HG03571 (cell line): ENCODE data around the gene MRAS.

ENCODE experiments used
- ATAC-seq: cut with Tn5 transposase; IDR thresholded peaks from one replicate; pipeline ENCODE4 v1.9.1; 2021; ENCODE audit not compliant: unreplicated experiment

Gene MRAS

GRCh38 chr3:138338811-138339210 lies 9.6 kb upstream of the MRAS start:
- ATAC-seq: no peak

DNA sequence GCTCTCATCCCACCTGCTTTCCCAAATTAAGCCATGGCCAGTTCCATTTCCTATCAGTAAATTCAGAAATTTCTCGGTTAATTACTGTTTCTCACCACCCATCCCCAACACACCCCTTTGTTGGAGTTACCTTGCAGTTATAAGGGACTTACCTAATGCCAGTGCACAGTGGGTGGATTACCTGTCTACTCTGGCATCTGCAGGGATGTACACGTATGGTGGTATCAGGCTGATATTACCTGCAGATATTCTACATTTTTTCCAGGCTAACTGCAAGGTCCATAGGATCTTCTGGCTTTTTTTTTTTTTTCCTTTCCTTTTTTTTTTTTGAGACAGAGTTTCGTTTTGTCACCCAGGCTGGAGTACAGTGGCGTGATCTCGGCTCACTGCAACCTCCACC lies 7.9 kb upstream of the MRAS start:
- ATAC-seq: no peak

- ATAC-seq: no peak
Measured at GRCh38 chr3:138344754-138345153, 3.6 kb upstream of the MRAS start.

- ATAC-seq: no peak
Measured at GRCh38 chr3:138348754-138349739, 668 bp downstream of the MRAS start.

DNA sequence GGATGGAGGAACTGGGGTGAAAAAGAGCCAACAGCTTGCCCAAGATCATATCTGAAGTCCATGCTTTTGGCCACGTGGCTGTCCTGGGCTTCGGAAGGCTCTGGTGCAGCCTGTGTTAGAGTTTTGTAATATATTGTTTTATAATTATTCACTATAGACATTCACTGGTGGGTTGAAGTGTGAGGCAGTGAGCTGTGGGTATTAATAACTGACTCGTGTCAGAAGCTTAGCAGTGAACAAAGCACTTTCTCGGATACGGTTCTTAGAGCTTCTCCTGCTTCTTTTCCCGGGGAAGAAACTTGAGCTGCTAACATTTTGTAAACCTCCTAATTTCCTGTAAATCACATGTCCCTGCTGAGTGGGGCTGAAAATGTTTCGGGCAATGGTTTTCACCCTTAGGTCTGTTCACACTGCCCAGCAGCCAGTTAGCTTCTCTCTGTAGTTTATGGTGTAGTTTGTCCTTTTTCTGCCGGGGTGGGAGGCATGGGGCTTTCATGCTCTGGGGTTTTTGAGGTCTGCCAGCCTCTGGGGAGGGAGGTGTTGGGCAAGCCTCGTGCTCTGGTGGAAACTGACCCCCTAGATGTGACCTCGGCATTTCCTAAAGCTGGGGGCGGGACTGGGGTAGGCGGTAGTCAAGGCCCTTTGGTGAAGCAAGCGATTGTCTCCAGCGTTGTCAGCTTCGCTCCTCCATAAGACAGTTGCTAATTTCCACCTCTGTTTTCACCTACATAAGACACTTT lies 1.7 kb downstream of the MRAS start:
- no peak for ATAC-seq

GRCh38 chr3:138351151-138351550 lies 2.8 kb downstream of the MRAS start:
- no peak for ATAC-seq

GRCh38 chr3:138351916-138352550 lies 3.7 kb downstream of the MRAS start:
- ATAC-seq: no peak

DNA sequence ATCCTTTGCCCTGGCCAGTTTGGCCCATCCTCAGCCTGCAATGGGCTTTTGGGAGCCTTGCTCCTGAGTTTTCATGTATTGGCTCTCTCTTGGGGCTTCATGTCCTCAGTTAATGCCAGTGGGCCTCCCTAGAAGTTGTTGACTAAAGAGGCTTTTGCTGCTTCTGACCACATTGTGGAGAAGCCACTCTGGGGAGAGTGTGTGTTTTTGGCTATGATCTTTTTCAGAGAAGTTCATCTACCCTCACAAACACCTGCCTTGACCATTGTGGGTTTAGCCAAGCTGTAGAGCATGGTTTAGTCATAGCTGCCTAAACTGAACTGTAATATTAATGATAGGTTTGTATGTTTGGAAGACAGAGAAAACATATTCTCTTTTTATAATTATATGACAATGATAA lies 6.0 kb downstream of the MRAS start:
- ATAC-seq: no peak

DNA sequence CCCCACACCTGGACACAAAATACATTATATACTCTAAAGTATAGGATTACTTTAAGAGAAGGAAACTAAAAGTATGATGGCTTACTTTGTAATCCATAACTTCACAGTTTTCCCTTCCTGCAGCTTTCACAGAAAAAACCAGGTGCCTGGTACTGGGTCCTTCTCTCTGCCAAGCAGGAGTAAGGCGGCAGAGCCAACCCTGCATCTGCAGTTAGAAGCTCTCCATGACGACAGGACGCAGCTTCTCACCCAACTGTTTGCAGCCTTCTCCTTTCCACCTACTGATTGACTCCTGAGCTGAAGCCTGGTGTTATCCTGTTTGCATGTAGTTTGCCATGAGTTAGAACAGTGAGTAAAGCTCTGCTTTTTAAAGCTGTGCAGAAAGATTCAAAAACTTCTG lies 6.7 kb downstream of the MRAS start:
- ATAC-seq: no peak

DNA sequence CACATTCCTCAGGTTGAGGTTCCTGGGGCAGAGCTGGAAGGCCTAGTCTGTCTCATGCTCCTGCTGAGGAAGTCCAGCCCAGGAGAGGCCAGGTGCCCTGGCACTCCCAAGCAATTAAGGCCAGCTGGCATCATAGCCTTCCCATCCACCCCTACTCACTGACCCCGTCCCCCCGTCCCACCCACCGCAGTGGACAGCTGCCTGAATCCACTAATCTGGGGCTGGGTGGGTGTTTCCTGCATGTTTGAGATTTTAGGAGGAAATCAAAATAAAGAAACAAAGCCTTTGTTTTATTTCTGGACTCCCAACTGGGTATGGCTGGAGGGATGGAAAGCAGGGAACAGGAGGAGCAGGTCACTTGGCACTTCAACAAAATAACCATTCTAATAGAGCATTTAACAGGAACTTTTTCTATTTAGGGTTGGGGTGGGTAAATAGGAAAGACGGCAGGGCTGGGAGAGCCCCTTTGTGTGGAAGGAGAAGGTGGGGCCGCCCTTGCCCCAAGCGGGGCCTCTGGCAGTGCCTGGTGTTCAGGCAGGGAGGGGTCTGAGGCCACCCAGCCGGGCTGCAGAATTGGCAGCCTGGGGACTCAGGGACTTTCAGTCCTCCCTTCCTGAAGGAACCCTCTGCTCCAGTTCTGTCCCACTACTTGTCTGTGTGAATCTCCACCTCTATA lies 8.5 kb downstream of the MRAS start:
- ATAC-seq: no peak

DNA sequence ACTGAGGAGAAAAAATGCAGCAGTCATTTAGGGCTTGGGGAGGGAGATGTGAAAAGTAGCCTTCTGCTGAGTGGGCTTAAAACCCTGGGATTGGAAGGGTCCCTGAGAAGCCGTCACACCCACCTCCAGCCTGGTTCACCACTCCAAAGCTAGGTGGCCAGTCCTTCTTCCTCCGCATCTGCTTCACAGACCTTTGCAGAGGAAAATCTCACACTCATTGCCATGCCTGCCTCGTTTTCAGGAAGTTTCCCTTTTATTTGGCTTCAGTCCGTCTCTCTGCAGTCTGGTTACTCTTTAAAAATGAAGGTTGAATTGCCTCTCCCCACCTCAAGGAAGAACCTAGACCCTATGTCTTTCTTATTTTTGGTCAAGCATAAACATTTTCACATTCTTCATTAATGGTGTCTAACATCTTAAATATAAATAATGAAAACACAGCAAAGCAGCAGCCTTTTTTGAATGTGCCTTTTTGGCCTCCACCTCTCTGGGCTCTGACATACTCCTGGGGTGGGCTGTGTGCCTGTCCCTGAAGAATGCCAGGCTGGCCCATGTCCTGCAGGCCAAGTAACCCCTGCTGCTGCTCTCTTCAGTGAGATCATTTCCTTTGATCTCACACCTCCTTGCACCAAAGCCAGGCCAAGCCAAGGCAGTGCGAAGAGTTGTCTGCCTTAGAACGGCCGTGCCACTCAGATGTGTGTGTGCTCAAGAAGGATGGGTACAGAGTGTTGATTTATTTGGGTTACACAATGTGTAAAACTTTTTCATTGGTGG lies 11.0 kb downstream of the MRAS start:
- ATAC-seq: no peak

- ATAC-seq: no peak
Measured at GRCh38 chr3:138359919-138360868, 11.8 kb downstream of the MRAS start.

GRCh38 chr3:138360869-138361525 lies 12.6 kb downstream of the MRAS start:
- no peak for ATAC-seq

- ATAC-seq: no peak
Measured at GRCh38 chr3:138361561-138361971, 13.2 kb downstream of the MRAS start.

- no peak for ATAC-seq
Measured at GRCh38 chr3:138362538-138362937, 14.2 kb downstream of the MRAS start.

GRCh38 chr3:138363322-138363721 lies 14.9 kb downstream of the MRAS start:
- ATAC-seq: no peak

- no peak for ATAC-seq
Measured at GRCh38 chr3:138364356-138365252, 16.2 kb downstream of the MRAS start.

GRCh38 chr3:138365253-138365555 lies 16.8 kb downstream of the MRAS start:
- no peak for ATAC-seq
